Skin of body (tissue), 1 donor: ENCODE results near the gene NEMP1. TPM values are rescaled to one million over a fixed set of nuclear protein-coding genes. Genes with fewer than 3 reads are reported as not detected.

ENCODE experiments used
- total RNA-seq: library from RNA; depleted of rRNA; stranded (reverse); fragments of >200 nt; gene quantifications from one replicate; pipeline ENCODE4 v1.2.3, GENCODE V29; 2014

The NEMP1 gene
- total RNA-seq, 1 donor from 2014 or later: 12.5 TPM

Other genes with a start within 250 kb of the NEMP1 start
- gene SDR9C7, start 144.4 kb downstream of the NEMP1 start, total RNA-seq: 7.1 TPM
- 0.69 TPM for gene RDH16, start 121.2 kb downstream of the NEMP1 start, total RNA-seq
- gene ZBTB39, start 72.2 kb downstream of the NEMP1 start, total RNA-seq: 4.8 TPM
- not detected for gene TAC3, start 62.3 kb downstream of the NEMP1 start, total RNA-seq
- gene MYO1A, start 28.7 kb downstream of the NEMP1 start, total RNA-seq: 0.69 TPM
- 35.7 TPM for gene NAB2, start 10.3 kb upstream of the NEMP1 start, total RNA-seq
- gene STAT6, start 32.6 kb upstream of the NEMP1 start, total RNA-seq: 82.7 TPM
- gene LRP1, start 49.7 kb upstream of the NEMP1 start, total RNA-seq: 149 TPM
- gene LRP1-AS, start 68.8 kb upstream of the NEMP1 start, total RNA-seq: not detected
- gene NXPH4, start 138.0 kb upstream of the NEMP1 start, total RNA-seq: 6.6 TPM
- gene SHMT2, start 150.9 kb upstream of the NEMP1 start, total RNA-seq: 48.8 TPM
- 20.2 TPM for gene STAC3, start 172.4 kb upstream of the NEMP1 start, total RNA-seq